ENCODE results near the gene CARD11. TPM values are rescaled to one million over a fixed set of nuclear protein-coding genes. Genes with fewer than 3 reads are reported as not detected.
"Not testable (repeated sequence)": the region's sequence is repeated elsewhere in the genome, so short reads cannot be mapped to it uniquely, and the experiment has no call there.

Gene CARD11
- total RNA-seq, 1 donor from 2014 or later, result 0.31 TPM

GRCh38 chr7:3064067-3064466, 20.4 kb upstream of the CARD11 start:
- no peak for DNase-seq

GRCh38 chr7:3063016-3063753, 19.5 kb upstream of the CARD11 start:
- DNase-seq, result no peak

- no peak for DNase-seq
Observed at GRCh38 chr7:3057066-3057420, 13.4 kb upstream of the CARD11 start.

- DNase-seq, result no peak
Observed at GRCh38 chr7:3056234-3057065, 12.8 kb upstream of the CARD11 start.

- DNase-seq, result no peak
Observed at GRCh38 chr7:3055626-3056025, 12.0 kb upstream of the CARD11 start.

- DNase-seq, result no peak
Observed at GRCh38 chr7:3042861-3043489, 692 bp downstream of the CARD11 start.

GRCh38 chr7:3041986-3042675, 1.5 kb downstream of the CARD11 start:
- no peak for DNase-seq

- no peak for DNase-seq
Observed at GRCh38 chr7:3039787-3040186, 3.9 kb downstream of the CARD11 start.

GRCh38 chr7:3038011-3038410, 5.7 kb downstream of the CARD11 start:
- not testable (repeated sequence) for DNase-seq

GRCh38 chr7:3037259-3037658, 6.4 kb downstream of the CARD11 start:
- DNase-seq, result no peak

- DNase-seq, result no peak
Observed at GRCh38 chr7:3034591-3035150, 9.0 kb downstream of the CARD11 start.

GRCh38 chr7:3033581-3033980, 10.1 kb downstream of the CARD11 start:
- DNase-seq, result no peak

- DNase-seq, result no peak
Observed at GRCh38 chr7:3033136-3033535, 10.5 kb downstream of the CARD11 start.

- DNase-seq, result no peak
Observed at GRCh38 chr7:3032256-3032655, 11.4 kb downstream of the CARD11 start.

GRCh38 chr7:3029138-3029537, 14.5 kb downstream of the CARD11 start:
- no peak for DNase-seq

GRCh38 chr7:3028758-3029093, 14.9 kb downstream of the CARD11 start:
- no peak for DNase-seq

GRCh38 chr7:3028071-3028757, 15.5 kb downstream of the CARD11 start:
- DNase-seq, result no peak

GRCh38 chr7:3027005-3027845, 16.4 kb downstream of the CARD11 start:
- DNase-seq, result no peak

- no peak for DNase-seq
Observed at GRCh38 chr7:3025616-3026015, 18.1 kb downstream of the CARD11 start.

- DNase-seq, result no peak
Observed at GRCh38 chr7:3021825-3022224, 21.8 kb downstream of the CARD11 start.

GRCh38 chr7:3021224-3021623, 22.4 kb downstream of the CARD11 start:
- not testable (repeated sequence) for DNase-seq

All from occipital lobe (tissue), 2 donors.